Stimulated activated CD8-positive, alpha-beta memory T cell treated with anti-CD3 and anti-CD28 coated beads, Interleukin-7, amount 100 ng/mL, for 48 hours (primary cell): ENCODE results near the gene EIF4E1B.
"Not testable (repeated sequence)": the region's sequence is repeated elsewhere in the genome, so short reads cannot be mapped to it uniquely, and the experiment has no call there.

ENCODE experiments used
- DNase-seq, 2 donors: peaks; one replicate each; pipeline ENCODE4 v3.0.0-alpha.2; 2020; ENCODE audit warnings: low read depth in 1 of 2; ENCODE audit errors: extremely low read depth in 1 of 2

The EIF4E1B gene, protein sequence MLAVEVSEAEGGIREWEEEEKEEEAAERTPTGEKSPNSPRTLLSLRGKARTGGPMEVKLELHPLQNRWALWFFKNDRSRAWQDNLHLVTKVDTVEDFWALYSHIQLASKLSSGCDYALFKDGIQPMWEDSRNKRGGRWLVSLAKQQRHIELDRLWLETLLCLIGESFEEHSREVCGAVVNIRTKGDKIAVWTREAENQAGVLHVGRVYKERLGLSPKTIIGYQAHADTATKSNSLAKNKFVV

DNA sequence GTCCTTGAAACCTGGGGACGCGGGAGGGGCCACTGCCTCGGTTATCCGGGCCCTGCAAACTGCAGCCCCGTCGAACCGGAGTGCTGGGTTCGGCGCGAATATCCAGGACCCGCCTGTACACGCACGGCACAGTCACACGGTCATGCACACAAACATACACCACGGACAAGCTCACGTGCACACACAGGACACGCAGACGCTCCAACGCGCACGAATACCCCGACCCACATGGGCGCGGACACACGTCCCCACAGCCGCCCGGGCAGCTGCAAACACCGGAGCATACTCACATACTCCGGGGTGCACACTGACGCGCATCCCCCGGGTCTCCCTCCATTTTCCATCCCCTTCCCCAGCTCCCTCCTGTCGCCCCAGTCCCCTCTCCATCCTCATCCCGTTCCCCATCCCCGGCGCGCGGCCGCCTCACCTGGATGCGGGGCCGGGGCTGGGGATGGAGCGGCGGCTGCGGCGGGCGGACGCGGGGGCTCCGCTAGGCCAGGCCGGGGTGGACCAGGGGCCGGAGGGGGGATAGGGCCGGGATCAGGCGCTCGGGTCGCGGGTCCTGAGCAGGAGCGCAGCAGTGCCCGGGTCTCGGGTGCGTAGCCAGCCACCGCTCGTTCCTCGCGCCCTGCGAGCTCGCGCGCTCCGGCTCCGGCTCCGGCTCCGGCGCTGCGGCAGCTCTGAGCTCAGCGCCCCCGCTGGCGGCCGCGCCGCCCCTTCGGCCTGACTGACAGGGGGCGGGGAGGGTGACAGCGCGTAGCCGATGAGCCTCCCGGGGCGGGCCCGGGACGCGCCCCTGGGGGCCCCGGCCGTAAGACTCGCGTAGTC, at the start of gene EIF4E1B, which contains the start of gene SNCB:
Gene EIF4E1B (plus strand): TSS at position 823 of the 828 bp plus-strand sequence. CDS start 12,113 bp downstream, outside the sequence.
Gene SNCB (minus strand): TSS at position 682 of the 828 bp plus-strand sequence. CDS start 880 bp downstream, outside the sequence.
- peak in 1 of 2 donors; percentile 50 for DNase-seq

DNA sequence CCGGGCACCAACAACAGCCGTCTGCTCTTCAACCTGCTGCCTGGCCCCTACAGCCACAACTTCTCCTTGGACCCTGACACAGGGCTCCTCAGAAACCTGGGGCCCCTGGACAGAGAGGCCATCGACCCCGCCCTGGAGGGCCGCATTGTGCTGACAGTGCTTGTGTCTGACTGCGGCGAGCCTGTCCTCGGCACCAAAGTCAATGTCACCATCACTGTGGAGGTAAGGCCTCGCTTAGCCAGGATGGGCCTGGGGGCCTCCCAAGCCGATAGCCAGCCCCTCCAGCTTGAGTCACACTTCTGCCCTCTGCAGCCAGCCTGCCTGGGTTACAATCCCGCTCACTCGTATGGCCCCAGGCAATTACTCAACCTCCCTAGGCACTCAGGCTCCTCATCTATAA, 49.1 kb upstream of the EIF4E1B start:
- no peak for DNase-seq

DNA sequence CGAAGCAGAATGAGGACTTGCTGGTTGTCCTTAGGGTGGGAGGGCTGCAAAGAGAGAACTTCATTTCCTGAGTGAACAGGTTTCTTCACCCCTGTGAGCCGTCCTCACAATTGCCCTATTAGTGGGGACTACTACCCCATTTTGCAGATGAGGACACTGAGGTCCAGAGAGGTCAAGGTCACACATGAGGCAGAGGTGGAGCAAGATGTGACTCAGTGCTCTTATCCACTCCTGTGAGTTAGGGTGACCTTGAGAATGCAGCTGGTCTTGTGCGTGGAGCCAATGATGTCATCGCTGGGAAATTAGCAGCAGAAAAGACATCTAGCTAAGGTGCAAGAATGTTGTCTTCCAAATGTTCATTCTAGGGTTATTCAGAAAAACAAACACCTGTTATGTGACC, 47.4 kb upstream of the EIF4E1B start:
- no peak for DNase-seq

DNA sequence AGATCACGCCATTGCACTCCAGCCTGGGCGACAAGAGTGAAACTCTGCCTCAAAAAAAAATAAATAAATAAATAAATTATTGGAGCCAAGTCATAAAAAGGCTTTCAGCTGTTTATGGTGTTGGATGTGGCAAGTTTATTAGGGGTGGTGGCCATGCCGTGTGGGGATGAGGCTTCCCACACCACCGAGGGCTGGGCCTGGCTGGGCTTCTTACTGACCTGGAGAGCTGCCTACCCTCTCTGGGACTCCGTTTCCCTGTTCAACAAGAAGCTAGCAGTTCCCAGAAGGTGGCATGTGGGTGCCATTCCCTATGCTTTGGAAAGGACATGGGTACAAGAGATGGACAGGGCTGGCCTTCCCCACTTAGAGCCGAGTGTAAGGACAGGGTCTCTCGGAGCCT, 43.1 kb upstream of the EIF4E1B start:
- DNase-seq, result no peak

DNA sequence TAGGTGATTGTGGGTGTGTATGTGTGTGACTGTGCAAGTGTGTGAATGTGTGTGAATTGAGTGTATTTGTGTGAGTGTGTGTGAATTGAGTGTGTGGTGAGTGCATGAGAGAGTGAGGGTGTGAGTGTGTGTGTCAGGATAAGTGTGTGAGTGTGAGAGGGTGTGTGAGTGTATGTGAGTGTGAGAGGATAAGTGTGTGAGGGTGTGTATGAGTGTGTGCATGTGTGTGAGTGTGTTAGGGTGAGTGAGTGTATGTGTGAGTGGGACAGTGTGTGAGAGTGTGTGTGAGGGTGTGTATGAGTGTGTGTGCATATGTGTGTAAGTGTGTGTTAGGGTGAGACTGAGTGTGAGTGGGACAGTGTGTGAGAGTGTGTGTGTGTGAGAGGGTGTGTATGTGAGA, 42.2 kb upstream of the EIF4E1B start:
- no peak for DNase-seq

DNA sequence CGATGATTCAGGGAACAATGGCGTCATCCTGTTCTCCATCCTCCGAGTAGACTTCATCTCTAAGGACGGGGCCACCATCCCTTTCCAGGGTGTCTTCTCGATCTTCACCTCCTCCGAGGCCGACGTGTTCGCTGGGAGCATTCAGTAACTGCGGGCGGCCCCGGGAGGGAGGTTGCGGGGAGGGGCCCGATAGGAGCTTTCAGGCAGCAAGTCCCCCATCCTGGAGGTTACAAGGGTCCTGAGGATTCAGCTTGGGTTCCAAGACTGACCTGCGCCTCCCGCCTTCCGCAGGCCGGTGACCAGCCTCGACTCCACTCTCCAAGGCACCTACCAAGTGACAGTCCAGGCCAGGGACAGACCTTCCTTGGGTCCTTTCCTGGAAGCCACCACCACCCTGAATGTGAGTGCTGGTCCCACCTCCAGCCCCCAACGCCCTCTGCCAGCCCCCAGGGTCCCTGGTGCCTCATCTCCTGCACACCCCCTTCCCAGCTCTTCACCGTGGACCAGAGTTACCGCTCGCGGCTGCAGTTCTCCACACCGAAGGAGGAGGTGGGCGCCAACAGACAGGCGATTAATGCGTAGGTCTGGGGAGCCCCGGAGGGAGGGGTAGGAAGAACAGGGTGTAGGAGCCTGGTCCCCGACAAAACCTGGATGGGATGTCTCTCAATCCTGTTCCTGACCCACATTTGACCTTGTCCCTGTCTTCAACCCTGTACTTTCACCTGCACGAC, 41.3 kb upstream of the EIF4E1B start:
- DNase-seq, result no peak

DNA sequence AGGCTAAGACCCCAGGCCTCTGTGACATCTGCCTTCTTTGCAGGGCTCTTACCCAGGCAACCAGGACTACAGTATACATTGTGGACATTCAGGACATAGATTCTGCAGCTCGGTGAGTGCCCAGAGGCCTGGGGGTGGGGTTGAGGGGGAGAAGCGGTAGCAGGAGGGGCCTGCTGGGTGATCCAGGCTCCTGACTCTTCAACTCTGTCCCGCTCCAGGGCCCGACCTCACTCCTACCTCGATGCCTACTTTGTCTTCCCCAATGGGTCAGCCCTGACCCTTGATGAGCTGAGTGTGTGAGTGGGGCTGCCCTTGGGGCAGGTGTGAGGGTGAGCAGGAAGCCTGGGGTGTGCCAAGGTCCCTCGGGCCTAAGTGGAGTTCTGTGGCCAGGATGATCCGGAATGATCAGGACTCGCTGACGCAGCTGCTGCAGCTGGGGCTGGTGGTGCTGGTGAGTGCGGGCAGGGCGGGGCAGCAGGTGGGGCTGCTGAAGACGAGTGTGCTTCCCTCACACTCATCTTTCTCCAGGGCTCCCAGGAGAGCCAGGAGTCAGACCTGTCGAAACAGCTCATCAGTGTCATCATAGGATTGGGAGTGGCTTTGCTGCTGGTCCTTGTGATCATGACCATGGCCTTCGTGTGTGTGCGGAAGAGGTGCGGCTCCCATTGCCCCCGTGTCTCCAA, 40.3 kb upstream of the EIF4E1B start:
- DNase-seq, result no peak

DNA sequence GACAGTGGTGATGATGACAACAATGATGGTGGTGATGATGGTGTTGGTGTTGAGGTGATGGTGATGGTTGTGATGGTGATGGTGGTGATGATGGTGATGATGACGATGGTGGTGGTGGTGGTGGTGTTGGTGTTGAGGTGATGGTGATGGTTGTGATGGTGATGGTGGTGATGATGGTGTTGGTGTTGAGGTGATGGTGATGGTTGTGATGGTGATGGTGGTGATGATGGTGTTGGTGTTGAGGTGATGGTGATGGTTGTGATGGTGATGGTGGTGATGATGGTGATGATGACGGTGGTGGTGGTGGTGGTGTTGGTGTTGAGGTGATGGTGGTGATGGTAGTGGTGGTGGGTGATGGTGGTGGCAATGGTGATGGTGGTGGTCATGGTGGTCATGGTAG, 38.8 kb upstream of the EIF4E1B start:
- DNase-seq, result not testable (repeated sequence)

DNA sequence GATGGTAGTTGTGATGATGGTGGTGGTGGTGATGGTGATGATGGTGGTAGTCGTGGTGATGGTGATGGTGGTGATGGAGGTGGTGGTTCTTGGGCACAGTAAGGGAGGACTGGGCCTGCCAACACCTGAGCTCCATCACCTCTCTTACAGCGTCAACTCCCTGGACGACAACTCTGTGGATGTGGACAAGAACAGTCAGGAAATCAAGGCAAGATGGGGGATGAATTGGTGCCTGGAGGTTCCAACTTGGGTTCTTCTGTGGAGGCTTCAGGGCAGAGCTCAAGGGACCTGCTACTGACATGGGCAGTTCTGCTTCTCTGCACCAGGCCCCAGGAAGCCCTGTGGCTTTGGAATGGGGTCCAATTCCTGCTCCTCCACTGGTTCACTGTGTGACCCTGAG, 37.9 kb upstream of the EIF4E1B start:
- no peak for DNase-seq

DNA sequence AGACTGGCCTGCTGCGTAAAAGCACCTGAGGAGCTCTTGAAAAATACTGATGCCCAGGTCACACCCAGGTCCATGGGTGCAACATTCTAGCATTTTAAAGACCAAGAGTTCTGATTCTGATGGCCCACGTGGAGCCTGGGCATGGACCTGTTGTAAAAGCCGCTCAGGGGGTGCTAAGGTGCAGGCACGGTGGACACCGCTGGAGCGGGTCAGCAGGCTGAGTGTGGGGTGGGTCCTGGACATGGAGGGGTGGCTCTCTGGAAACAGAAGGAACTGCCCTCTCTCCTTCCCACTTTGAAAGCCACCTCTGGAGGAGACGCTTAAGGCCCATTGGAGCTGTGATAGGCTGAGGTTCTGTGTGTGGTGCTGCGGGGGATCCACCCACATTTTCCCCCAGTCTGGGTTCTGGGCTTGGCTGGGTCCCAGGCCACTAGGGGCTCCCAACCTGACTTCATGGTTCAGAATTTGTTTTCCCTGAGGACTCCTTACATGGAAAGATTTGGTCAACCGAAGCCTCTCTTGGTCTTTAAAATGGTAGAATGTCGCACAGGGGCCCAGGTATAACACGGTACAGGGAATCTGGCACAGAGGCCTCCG, 37.1 kb upstream of the EIF4E1B start:
- DNase-seq, result no peak

DNA sequence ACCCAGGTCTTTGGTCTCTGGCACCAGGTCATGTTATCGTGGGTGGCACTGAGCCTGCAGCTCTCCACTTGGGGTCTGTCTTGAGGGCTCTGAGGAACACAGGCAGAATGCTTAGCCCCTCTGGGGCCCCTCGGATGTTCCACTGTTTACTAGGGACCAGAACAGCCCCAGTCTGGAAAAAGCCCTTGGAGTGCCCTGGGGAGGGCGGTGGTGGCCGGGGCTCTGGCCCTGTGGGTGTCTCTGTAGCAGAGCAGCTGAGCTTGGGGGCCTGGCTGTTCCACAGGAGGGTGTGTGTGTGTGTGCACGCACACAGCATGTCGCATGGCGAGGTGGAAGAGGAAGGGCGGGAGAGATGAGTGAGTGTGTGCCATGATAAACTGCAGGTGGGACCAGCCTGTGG, 35.9 kb upstream of the EIF4E1B start:
- DNase-seq, result no peak

DNA sequence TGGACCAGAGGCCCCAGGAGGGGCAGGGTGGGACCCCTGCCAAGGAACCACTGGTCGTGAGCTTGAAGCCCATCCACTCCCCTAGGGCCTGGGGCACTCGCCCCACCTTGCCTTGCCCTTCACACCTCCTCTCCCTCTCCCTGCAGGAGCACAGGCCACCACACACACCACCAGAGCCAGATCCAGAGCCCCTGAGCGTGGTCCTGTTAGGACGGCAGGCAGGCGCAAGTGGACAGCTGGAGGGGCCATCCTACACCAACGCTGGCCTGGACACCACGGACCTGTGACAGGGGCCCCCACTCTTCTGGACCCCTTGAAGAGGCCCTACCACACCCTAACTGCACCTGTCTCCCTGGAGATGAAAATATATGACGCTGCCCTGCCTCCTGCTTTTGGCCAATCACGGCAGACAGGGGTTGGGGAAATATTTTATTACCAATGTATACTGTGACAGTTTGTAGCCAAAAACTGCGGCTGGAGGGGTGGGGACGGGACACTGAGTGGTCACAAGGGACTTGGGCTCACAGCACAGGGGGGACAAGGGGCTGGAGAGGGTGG, 35.0 kb upstream of the EIF4E1B start:
- DNase-seq, result no peak

DNA sequence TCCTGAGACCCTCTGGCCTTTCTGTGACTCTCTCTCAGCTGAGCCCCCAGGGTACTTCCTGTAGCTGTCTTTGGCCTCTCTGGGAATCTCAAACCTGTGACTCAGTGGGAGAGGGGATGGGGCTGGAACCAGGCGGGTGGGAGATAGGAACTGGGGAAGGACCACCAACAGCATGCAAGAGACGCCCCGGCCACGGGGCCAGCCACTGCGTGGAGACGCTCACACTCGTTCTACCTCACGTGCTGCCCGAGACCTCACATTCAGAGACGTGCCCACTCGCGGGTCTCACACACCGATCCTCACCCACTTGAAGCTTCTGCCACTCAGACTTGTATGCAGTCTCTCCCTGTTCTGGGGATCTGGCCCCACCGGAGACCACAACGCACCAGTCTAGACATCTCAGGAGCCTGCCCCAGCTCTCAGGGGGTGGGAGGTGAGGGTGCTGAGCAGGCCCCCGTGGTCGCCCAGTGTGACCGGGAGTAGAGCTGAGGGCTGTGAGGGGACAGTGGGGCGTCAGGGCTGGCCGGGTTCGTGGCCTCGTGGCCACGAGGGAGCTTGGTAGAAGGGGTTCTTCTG, 34.3 kb upstream of the EIF4E1B start:
- no peak for DNase-seq

DNA sequence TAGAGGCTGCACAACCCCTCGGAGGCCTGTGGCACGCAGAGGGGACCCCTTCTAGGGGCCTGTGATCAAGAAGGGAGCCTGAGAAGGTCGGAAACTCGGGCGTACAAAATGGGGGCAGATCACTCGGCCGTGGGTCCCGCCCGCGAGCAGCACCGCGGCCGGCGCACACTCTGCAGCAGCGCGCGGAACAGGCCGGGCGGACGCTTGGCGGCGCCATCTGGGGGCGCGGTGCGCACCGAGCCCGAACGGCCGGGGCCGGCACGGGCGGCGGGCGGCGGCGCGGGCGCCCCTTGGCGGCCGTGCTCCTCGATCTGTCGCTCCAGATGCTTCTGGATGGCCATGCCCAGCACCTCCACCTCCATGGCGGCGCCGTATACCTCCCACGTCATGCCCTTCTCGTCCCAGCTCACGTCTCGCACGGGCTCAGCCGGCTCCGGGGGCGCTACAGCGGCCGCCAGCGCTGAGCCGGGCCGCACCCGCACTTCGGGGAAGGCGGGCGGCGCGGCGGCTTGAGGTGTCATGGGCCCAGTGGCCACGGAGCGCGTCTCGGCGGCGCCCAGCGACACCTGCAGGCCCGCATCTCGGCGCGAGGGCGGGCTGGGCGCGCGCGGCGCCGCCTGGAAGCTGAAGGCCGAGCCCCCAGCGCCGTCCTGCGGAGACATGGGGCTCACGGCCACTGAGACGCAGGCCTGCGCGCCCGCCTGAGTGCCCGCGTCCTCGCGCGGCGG, 33.6 kb upstream of the EIF4E1B start:
- peak; percentile 41 to 50 for DNase-seq

DNA sequence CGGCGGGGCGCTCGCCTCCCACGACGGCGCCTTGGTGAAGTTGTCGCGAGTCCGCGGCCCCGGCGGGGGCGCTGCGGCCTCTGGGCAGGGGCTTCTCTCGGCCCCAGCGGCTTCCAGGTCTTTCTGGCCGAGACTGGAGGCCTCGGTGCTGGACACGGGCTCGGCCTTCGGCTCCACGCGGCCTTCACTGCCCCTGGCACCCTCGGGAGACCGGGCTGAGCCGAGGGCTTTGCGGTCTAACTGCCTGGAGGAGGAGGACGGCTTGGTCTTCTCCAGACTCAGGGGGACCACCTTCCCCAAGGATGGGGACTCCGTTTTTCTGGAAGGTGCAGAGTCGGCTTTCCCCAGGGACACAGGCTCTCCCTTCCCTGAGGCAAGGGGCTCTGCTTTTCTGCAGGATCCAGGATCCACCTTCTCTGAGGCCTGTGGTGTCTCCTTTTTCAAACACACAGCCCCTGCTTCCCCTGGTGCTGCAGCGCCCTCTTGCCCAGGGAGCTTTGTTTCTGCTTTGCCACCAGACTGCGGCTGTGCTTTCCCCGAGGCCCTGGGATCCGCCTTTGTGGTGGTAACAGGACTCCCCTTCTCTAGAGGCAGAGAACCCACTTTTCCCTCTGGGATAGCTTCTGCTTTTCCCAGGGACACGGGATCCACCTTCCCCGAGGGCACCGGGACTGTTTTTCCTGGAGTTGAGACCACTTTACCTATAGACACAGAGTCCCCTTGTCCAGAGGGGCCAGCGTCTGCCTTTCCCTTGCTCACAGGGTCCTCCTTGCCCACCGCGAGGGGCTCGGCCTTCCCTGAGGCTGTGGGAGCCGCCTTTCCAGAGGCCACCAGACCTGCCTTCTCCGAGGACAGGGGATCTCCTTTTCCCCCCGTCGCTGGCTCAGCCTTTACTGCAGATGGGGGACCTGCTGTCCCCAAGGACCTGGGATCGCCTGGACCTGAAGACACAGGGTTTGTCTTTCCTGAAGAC, 32.8 kb upstream of the EIF4E1B start:
- DNase-seq, result no peak

DNA sequence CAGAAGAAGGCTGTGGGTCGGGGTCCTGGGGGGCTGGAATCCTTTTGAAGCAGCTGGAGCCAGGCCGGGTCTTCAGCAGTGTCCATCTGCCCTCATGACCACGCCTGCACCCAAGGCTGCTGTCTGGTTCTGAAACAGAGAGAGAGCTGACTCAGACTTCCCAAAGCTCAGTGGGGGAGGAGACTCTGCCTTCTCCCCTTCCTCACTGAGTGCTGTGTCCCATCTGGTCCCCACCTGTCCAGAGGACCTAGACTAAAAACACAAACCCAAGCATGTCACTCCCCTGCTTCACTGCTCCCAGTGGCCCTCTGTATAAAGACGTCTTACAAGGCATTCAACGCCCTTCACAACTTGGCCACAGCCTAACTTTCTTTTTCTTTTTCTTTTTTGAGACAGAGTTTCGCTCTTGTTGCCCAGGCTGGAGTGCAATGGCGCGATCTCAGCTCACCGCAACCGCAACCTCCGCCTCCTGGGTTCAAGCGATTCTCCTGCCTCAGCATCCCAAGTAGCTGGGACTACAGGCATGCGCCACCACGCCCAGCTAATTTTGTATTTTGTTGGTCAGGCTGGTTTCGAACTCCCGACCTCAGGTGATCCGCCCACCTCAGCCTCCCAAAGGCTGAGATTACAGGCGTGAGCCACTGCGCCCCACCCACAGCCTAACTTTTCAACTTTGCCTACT, 30.6 kb upstream of the EIF4E1B start:
- not testable (repeated sequence) for DNase-seq

DNA sequence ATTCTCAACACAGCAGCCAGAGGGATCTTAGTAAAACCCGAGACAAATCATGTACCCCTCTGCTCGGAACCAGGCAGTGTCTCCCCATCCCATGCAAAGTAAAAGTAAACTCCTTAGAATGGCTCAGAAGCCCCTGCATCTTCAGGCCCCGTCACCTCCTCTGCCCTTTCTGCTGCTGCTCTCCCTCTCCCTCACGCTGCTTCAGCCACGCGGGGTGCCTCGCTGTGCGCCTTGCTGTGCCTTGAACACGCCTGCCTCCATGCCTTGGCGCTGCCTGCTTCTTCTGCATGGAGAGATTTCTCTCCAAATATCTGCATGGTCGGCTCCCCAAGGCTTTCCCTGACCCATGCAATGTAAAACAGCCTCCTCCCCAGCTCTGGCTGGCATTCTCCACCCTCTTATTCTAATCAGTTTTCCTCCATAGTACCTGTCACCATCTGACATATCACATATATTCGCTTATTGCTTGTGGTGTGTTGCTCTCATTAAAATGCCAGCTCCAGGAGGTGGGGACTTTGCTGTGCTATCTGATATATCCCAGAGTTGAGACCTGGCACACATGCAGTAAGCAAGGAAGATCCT, 28.5 kb upstream of the EIF4E1B start:
- DNase-seq, result no peak
